HEK293T (cell line): Measurements from ENCODE around the gene NPHS2.

Source experiments
- BHLHE40 ChIP-seq: fragments of 450-650 bp; IDR thresholded peaks from 2 replicates; pipeline ENCODE4 v1.6.1; 2016; ENCODE audit warnings: mild to moderate bottlenecking, moderate library complexity, borderline replicate concordance
- CTBP1 ChIP-seq: fragments of 450-650 bp; IDR thresholded peaks from 2 replicates; pipeline ENCODE4 v1.6.1; 2016; ENCODE audit warnings: borderline replicate concordance
- FOXM1 ChIP-seq: fragments of 450-650 bp; IDR thresholded peaks from 2 replicates; pipeline ENCODE4 v1.6.1; 2017; ENCODE audit warnings: mild to moderate bottlenecking, borderline replicate concordance
- LEF1 ChIP-seq: fragments of 450-650 bp; IDR thresholded peaks from 2 replicates; pipeline ENCODE4 v1.6.1; 2017; ENCODE audit warnings: mild to moderate bottlenecking, borderline replicate concordance

DNA sequence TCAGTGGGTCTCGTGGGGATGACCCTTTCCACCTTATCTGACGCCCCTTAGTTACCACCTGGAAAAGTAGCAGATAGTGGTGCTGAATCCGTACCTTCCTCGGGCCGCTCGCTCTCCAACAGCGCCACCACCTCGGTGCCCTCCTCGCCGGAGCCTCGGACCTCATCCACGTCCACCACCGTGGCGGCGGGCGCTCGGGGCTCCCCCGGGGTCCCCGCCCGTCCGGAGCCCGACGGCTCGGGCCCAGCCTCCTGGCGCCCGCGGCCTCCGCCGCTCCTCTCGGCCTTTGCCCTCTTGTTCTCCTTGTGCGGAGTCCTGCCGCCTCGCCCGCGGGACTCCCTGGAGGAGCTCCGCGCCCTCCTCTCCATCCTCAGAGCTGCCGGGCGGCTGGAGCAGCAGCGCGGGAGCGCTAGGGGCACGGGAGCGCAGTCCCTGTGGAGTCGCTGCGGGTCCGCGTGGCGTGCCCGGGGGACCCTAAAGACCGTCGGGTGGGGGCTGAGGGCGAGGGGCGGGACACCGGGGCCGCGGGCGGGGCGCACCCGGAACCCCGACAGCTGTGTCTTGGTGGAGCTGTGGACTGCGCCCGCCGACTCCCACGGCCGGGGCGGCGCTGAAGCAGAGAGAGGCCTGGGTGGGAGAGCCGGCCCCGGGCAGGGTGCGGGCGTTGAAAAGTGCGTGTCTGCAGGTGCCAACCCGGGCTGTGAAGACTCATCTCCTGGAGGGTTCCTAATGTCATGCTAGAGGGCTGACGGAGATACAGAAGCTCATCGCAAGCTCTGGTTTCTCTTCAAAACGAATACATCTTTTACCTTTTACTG, at the start of gene NPHS2:
- TF ChIP-seq LEF1: no peak
- no peak for TF ChIP-seq CTBP1
- no peak for TF ChIP-seq BHLHE40
- no peak for TF ChIP-seq FOXM1
